GM18517 (cell line): ENCODE data around the gene DDIT4.
A peak's percentile ranks its signal among the peaks of the same experiment; 100 is the strongest.
"Not testable (repeated sequence)": the region's sequence is repeated elsewhere in the genome, so short reads cannot be mapped to it uniquely, and the experiment has no call there.

Experiments
- ATAC-seq: cut with Tn5 transposase; IDR thresholded peaks from one replicate; pipeline ENCODE4 v1.9.1; 2021; ENCODE audit warnings: mild to moderate bottlenecking, moderate library complexity; ENCODE audit not compliant: unreplicated experiment

DDIT4 gene

DNA sequence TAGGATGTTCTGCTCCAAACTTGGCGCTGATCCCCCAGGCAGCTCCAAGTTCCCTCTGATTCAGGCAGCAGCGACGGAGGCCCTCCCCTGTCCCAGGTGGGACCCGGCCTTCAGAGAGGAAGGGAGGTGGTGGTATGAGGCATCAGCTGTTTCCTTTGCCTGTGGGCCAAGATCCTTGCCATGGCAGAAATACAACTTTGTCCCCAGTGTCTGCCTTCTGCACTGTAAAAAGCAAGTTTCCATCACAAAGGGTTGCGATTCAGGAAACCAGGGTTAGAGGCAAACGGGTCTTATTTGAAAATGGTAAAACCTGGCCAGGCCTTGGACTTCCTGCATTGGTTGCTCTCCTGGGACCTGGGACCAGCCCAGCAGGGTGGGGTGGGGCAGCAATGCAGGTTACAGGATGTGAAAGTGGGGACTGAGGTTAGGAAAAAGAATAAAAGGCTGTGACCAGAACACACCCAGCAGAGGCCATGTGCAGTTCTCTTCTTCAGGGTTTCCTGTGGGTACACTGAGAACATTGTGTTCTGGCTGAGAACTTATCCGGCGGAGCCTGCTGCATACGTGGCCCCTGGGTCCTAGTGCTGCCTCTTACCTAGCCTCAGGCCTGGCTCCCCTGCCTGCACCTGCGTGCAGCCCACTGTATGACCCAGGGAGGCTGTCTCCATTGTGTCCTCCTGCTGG, 25.1 kb upstream of the DDIT4 start:
- peak; percentile 75 for ATAC-seq

DNA sequence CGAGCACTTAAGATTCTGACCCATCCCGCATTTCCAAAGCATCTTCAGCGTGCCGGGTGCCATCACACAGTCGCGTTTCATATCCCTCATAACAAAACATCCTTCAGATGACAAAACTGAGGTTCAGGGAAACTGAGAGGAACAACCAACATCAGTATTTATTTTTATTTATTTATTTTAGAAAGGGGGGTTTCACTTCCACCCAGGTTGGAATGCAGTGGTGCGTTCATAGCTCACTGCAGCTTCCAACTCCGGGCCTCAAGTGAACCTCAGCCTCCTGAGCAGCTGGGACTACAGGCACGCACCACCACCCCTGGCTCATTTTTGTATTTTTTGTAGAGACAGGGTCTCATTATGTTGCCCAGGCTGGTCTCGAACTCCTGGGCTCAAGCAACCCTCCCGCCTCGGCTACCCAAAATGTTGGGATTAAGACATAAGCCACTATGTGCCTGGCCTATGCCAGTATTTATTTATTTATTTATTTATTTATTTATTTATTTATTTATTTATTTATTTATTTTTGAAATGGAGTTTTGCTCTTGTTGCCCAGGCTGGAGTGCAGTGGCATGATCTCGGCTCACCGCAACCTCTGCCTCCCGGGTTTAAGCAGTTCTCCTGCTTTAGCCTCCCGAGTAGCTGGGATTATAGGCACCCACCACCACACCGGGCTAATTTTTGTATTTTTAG, 24.4 kb upstream of the DDIT4 start:
- ATAC-seq, result not testable (repeated sequence)

DNA sequence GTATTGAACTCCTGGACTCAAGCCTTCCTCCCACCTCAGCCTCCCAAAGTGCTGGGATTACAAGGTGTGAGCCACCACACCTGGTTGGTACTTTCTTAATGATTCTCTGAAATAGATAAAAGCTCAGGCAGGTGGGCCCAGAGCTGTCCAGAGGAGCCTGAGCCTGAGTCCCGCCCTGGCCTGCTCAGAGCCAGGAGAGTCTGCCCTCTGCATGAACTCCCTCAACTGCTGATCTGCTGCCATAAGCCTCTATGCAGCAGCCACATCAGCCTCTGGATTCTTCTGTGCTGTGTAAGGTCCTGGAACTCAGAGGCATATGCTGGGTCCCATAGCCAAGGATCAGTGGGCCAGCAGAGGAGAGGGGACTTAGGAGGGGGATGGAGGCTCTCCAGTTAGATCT, 23.1 kb upstream of the DDIT4 start:
- ATAC-seq, result no peak

DNA sequence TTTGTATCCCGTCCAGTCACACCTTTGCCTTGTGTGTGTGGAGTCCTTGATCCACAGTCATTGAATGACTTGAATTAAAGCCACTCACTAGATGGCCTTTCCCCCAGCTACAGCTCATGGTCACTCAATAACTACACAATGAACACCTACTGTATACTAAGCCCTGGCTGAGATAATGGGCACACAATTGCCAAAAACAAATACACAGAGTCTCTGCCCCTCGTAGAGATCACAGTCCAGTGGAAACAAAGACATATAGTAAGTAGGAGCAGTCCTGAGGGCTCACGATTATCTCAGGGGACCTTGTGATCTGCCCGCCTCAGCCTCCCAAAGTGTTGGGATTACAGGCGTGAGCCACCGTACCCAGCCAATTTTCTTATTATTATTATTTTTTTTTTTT, 22.1 kb upstream of the DDIT4 start:
- no peak for ATAC-seq

DNA sequence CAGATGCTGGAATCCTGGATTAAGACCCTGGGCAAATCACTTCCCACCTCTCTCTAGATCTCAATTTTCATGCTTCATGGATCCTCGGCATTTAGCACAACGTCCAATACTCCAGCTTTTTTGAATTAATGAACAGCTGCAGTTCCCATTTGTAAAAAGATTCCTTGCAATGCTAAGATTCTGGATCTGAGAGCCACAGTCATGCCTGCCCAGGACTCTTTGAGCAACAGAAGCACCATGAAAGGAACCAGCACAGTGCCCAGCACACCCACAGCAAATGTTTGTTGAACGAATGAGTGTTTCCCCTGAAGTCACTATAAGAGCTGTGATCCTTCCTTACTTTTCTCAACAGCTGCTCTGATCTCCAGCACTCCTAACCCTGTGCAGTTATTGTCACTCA, 20.8 kb upstream of the DDIT4 start:
- ATAC-seq, result no peak

DNA sequence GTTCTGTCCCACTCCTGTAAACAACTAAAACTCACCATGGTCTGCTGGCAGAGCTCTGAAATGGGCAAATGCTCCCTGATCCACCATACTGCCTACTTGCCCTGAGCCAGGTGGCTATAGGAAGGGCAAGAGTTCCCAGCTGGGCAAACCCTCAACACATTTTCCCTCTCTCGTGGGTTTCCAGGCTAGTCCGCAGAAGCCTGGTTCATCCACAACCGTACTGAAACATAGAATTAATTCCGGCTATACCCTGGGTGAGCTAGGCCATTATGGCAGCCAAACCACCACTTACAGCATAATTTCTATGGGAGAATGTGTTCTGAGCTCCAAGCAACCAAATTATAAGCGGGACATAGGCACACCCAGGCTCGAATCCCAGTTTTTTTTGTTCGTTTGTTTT, 20.1 kb upstream of the DDIT4 start:
- no peak for ATAC-seq

- ATAC-seq, result no peak
Observed at GRCh38 chr10:72254813-72255568, 18.7 kb upstream of the DDIT4 start.

DNA sequence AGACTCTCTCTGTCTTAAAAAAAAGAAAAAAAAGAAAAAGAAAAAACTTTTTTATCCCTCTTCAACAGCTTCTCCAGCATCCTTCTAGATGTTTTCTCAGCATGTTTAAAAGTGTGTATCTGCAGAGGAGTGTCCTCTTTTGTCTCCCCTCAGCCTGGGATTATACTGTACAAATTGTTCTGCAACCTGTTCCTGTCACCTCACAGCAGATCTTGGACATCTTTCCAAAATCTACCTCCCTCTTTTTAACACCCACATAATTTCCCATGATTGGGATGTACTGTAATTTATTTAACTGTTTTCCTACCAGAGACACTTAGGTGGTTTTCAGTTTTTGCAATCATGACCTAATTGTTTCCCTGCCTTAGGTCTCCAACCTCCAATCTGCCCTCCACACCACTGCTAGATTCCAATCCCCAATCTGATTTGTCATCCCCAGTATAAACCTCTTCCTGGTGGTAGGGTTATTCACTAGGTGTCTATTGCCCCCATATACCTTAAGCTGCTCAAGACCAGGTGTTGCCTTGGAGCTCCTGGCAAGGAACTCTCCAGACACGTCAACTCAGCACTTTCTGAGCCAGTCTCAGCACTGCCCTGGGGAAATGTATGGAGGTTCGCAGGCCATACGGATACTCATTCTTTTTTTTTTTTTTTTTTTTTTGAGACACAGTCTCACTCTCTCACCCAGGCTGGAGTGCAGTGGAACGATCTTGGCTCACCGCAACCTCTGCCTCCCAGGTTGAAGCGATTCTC, 17.6 kb upstream of the DDIT4 start:
- ATAC-seq, result no peak

- ATAC-seq, result no peak
Observed at GRCh38 chr10:72257051-72257892, 16.5 kb upstream of the DDIT4 start.

DNA sequence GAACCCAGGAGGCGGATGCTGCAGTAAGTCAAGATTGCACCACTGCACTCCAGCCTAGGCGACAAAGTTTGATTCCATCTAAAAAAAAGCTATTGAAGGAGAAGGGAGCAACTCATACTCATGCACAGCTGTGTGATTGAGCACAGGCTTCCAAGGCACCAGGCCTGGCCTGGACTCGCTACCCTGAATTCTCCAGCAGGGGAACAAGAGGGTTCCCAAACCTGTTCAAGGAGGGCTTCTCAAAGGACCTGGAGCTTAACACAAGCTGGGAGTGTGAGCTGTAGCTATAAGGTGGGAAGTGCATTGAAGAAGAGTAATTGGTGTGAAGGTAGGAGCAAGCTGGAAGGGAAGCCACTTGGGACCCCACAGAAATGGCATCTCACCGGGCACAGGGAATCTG, 15.1 kb upstream of the DDIT4 start:
- no peak for ATAC-seq

- ATAC-seq, result no peak
Observed at GRCh38 chr10:72259491-72260238, 14.1 kb upstream of the DDIT4 start.

DNA sequence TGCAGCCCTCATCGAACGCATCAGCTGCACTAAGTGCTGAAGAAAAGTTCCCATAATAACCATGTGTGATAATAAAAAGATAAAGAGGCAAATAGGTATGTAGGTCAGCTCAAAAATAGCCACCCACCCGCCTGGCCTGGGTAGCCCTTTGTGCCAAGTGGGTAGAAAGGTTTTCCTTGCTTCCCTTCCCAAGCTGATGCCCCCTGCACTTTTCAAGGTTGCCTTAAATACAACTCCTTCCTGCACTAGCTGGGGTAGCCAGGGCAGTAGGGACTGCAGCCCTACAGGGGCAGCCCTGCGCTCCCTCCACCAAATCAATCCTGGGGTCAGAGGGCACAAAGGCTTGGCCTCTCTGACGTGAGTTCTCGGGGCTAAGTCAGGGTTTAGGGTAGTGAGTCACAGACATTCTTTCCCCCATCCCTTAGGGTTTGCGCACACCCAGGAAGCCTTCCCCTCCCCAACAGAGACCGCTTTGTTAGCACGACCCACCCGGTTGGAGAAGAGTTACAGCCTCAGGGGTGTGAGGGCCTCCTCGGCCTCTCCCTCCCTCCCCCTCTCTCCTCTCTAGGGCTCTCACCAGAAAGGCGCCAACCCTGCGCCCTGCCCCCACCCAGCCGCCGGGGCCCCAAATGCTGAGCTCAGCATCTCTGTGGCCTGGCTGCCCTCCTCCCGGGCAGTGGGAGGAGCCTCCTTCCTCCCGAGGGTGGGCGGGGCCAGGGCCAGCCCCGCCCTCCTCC, 13.3 kb upstream of the DDIT4 start:
- peak; percentile 40 for ATAC-seq

- ATAC-seq, result peak; percentile 50
Observed at GRCh38 chr10:72260976-72261783, 12.5 kb upstream of the DDIT4 start.

GRCh38 chr10:72261784-72262404, 11.8 kb upstream of the DDIT4 start:
- ATAC-seq, result peak; percentile 17

DNA sequence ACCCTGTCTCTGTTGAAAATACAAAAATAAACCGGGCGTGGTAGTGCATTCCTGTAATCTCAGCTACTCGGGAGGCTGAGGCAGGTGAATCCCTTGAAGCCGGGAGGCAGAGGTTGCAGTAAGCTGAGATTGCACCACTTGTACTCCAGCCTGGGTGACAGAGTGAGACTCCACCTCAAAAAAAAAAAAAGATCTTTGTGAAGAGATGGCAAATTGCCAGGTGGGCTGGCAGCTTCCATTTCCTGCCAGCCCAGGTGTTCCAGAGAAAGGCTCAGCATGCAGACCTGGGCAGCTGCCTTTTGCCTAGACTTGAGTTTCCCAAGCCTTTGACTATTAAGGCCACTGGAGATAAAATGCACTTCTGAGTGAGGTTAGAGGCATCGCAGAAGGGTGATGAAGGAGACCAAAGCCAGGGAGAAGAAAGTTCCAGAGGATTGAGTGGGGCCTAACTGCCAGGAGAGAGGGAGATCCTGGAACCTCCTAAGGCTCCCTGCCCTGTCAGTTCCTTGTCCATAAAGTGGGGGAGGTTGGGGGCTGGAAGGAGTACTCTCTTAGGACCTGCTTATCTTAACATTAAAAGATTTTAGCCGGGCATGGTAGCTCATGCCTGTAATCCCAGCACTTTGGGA, 10.0 kb upstream of the DDIT4 start:
- ATAC-seq, result no peak

- ATAC-seq, result no peak
Observed at GRCh38 chr10:72264536-72264935, 9.2 kb upstream of the DDIT4 start.

DNA sequence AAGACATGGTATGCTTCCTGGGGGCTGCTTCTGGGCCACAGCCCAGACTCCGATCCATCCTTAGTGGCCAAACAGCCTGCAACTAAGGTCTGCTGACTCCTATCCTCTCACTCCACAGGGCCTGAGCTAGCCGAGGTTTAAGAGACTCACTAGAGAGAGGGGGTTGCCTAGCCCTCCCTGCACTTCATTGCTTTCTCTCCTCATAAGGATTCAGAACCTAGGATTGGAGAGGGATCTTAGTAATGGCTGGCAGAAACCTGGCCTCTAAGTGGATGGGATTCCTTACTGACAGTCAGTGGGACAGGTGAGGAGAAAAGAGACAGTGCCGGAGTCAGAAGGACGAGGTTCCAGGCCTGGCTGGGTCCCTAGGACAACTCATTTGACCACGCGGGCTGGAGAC, 8.2 kb upstream of the DDIT4 start:
- ATAC-seq, result no peak
